HepG2 (cell line): Measurements from ENCODE around the gene SCN9A. TPM values are rescaled to one million over a fixed set of nuclear protein-coding genes. Genes with fewer than 3 reads are reported as not detected.
A peak's percentile ranks its signal among the peaks of the same experiment; 100 is the strongest.

Source experiments
- ATAC-seq: fragments of 200-7000 bp; cut with Tn5 transposase; 3 replicates; pipeline ENCODE4 v1.9.1; 2020; ENCODE audit warnings: mild to moderate bottlenecking, moderate library complexity
- BruUV-seq: library from RNA; stranded (reverse); fragments of 400-500 nt; replicated peaks from 2 replicates; lab custom pipeline; 2021; lab: Mats Ljungman, UMichigan
- CTCF ChIA-PET: fragments of 300-600 bp; formaldehyde crosslinking; extraction: SDS; loops from one replicate; lab custom pipeline; 2021; ENCODE audit warnings: low total read pairs, inconsistent platforms, low intra/inter-chr PET ratio; lab: Yijun Ruan, JAX
- POLR2A ChIA-PET: fragments of 350-600 bp; sonication (Branson Sonifier 250); formaldehyde crosslinking; loops from one replicate; lab custom pipeline; 2020; ENCODE audit warnings: antibody characterized with exemption, inconsistent platforms; lab: Yijun Ruan, JAX
- DNase-seq: peaks from one replicate; pipeline ENCODE4 v3.0.0-alpha.2; 2015; ENCODE audit warnings: low spot score
- FAIRE-seq: peaks from 3 replicates; lab custom pipeline; 2011; peaks lifted over from hg19 to GRCh38; lab: Jason Lieb, UNC
- H2AFZ ChIP-seq: one replicate; pipeline ENCODE4 v1.6.1; 2011; ENCODE audit warnings: low read length, inconsistent platforms
- H3K27ac ChIP-seq: fragments of 300-600 bp; 3 replicates; pipeline ENCODE4 v1.8.0; 2011; ENCODE audit warnings: mixed run types, mild to moderate bottlenecking, mixed read lengths, low read length, inconsistent platforms; ENCODE audit not compliant: insufficient read depth; ENCODE audit errors: extremely low read length
- H3K27me3 ChIP-seq, 2 experiments: fragments of 200-600 bp in 1 of 2; 2 replicates in 1 of 2; 3 replicates in 1 of 2; pipeline versions ENCODE4 v1.6.0 to v1.8.0; 2011; ENCODE audit warnings: low read length in 2 of 2, mild to moderate bottlenecking in 2 of 2, moderate library complexity in 2 of 2, inconsistent platforms in 1 of 2; ENCODE audit not compliant: insufficient read depth in 2 of 2, control insufficient read depth in 1 of 2
- H3K36me3 ChIP-seq, 2 experiments: fragments of 200-600 bp in 1 of 2; replicated peaks in 1 of 2; 2 replicates in 1 of 2; 3 replicates in 1 of 2; pipeline versions ENCODE4 v1.5.1 to v1.8.0; 2011; ENCODE audit warnings: low read length in 2 of 2, inconsistent platforms in 1 of 2; ENCODE audit not compliant: insufficient read depth in 2 of 2, control insufficient read depth in 1 of 2
- H3K4me1 ChIP-seq: 2 replicates; pipeline ENCODE4 v1.5.1; 2012; ENCODE audit warnings: low read length, inconsistent platforms; ENCODE audit not compliant: insufficient read depth
- H3K4me2 ChIP-seq: 2 replicates; pipeline ENCODE4 v1.6.0; 2011; ENCODE audit warnings: low read depth, low read length, inconsistent platforms
- H3K4me3 ChIP-seq, 3 experiments: fragments of 200-600 bp in 1 of 3; sonication (generic), shearing (Covaris generic) in 1 of 3; replicated peaks in 1 of 3; 2 replicates each; pipeline ENCODE4 v1.5.1; 2011 to 2016; ENCODE audit warnings: low read length in 3 of 3, inconsistent platforms in 2 of 3, low read depth in 2 of 3, mild to moderate bottlenecking in 2 of 3, control low read depth in 1 of 3, mixed read lengths in 1 of 3; ENCODE audit not compliant: insufficient read depth in 1 of 3
- H3K79me2 ChIP-seq: one replicate; pipeline ENCODE4 v1.6.1; 2011; ENCODE audit warnings: low read length, inconsistent platforms; ENCODE audit not compliant: insufficient read depth
- H3K9ac ChIP-seq: 2 replicates; pipeline ENCODE4 v1.6.0; 2011; ENCODE audit warnings: mild to moderate bottlenecking, low read depth, low read length, inconsistent platforms; ENCODE audit not compliant: insufficient read depth
- H3K9me3 ChIP-seq: 2 replicates; pipeline ENCODE4 v1.5.1; 2012; ENCODE audit warnings: mild to moderate bottlenecking, low read length
- H4K20me1 ChIP-seq: 2 replicates; pipeline ENCODE4 v1.6.0; 2011; ENCODE audit warnings: inconsistent platforms, mild to moderate bottlenecking, low read length, moderate library complexity; ENCODE audit not compliant: insufficient read depth
- ATF5 ChIP-seq: sonication (generic); formaldehyde crosslinking; IDR thresholded peaks from 2 replicates; pipeline ENCODE4 v1.4.0; 2020; ENCODE audit warnings: mild to moderate bottlenecking, low read depth, missing genetic modification reagents
- CENPX ChIP-seq: sonication (generic); formaldehyde crosslinking; IDR thresholded peaks from 2 replicates; pipeline ENCODE4 v1.9.0; 2021; ENCODE audit warnings: mild to moderate bottlenecking, missing genetic modification reagents, moderate library complexity
- DPF2 ChIP-seq: sonication (generic); formaldehyde crosslinking; IDR thresholded peaks from 2 replicates; pipeline ENCODE4 v1.4.0; 2020; ENCODE audit warnings: mild to moderate bottlenecking, low read depth, missing genetic modification reagents, borderline replicate concordance
- ETS1 ChIP-seq: sonication (generic); formaldehyde crosslinking; IDR thresholded peaks from 2 replicates; pipeline ENCODE4 v1.4.0; 2020; ENCODE audit warnings: missing genetic modification reagents
- FOSL1 ChIP-seq: sonication (generic); formaldehyde crosslinking; IDR thresholded peaks from 2 replicates; pipeline ENCODE4 v1.9.0; 2021; ENCODE audit warnings: missing genetic modification reagents, borderline replicate concordance
- FOSL2 ChIP-seq: sonication (generic); formaldehyde crosslinking; IDR thresholded peaks from 2 replicates; pipeline ENCODE4 v1.4.0; 2020; ENCODE audit warnings: missing genetic modification reagents
- GTF2F1 ChIP-seq: fragments of 150-350 bp; IDR thresholded peaks from 2 replicates; pipeline ENCODE4 v1.6.1; 2014; ENCODE audit warnings: low read length
- HDAC2 ChIP-seq: sonication (generic); formaldehyde crosslinking; IDR thresholded peaks from 2 replicates; pipeline ENCODE4 v1.4.0; 2020; ENCODE audit warnings: missing genetic modification reagents
- JUND ChIP-seq: sonication (generic); formaldehyde crosslinking; IDR thresholded peaks from 2 replicates; pipeline ENCODE4 v1.8.0; 2022; ENCODE audit warnings: mild to moderate bottlenecking, missing genetic modification reagents
- NFIC ChIP-seq: IDR thresholded peaks from 2 replicates; pipeline ENCODE4 v1.6.1; 2012; ENCODE audit warnings: mild to moderate bottlenecking, low read length, inconsistent platforms
- NFYB ChIP-seq: sonication (generic); formaldehyde crosslinking; IDR thresholded peaks from 2 replicates; pipeline ENCODE4 v1.4.0; 2020; ENCODE audit warnings: missing genetic modification reagents
- SAP130 ChIP-seq: IDR thresholded peaks from 2 replicates; pipeline ENCODE4 v1.6.1; 2016; ENCODE audit warnings: low read depth
- SIX1 ChIP-seq: sonication (generic); formaldehyde crosslinking; IDR thresholded peaks from 2 replicates; pipeline ENCODE4 v1.4.0; 2020; ENCODE audit warnings: missing genetic modification reagents, borderline replicate concordance
- ZFY ChIP-seq: sonication (generic); formaldehyde crosslinking; IDR thresholded peaks from 2 replicates; pipeline ENCODE4 v1.4.0; 2020; ENCODE audit warnings: missing genetic modification reagents
- ZMYM2 ChIP-seq: sonication (generic); formaldehyde crosslinking; IDR thresholded peaks from 2 replicates; pipeline ENCODE4 v1.8.0; 2022; ENCODE audit warnings: mild to moderate bottlenecking, missing genetic modification reagents
- ZNF335 ChIP-seq: sonication (generic); formaldehyde crosslinking; IDR thresholded peaks from 2 replicates; pipeline ENCODE4 v1.4.0; 2020; ENCODE audit warnings: missing genetic modification reagents
- ZNF598 ChIP-seq: sonication (generic); formaldehyde crosslinking; IDR thresholded peaks from 2 replicates; pipeline ENCODE4 v1.5.1; 2020; ENCODE audit warnings: mild to moderate bottlenecking, missing genetic modification reagents, borderline replicate concordance
- in situ Hi-C: cut with HindIII; loops from 2 replicates; pipeline ENCODE4 v1.10.0; 2017; ENCODE audit warnings: low pct_unique_long_range_greater_than_20kb; ENCODE audit not compliant: extremely low pct_ligation_motif_present
- intact Hi-C: fragments of 100-400 bp; cut with micrococcal nuclease; formaldehyde crosslinking; loops from one replicate; pipeline ENCODE4 v1.10.0; 2022; ENCODE audit not compliant: unreplicated experiment
- polyA plus RNA-seq, 8 experiments: library from polyadenylated mRNA; depleted of rRNA in 3 of 8; stranded (reverse) in 7 of 8; unstranded in 1 of 8; fragments of >200 nt; fragmentation: Illumina TruSeq in 4 of 8; extraction: Trizol in 4 of 8; gene quantifications; 2 replicates each; pipeline versions ENCODE4 v1.2.1 to v1.2.3, GENCODE V29; 2011 to 2016; ENCODE audit warnings: low read depth in 4 of 8, missing spikeins in 1 of 8, mixed read lengths in 1 of 8; ENCODE audit not compliant: insufficient read depth in 1 of 8
- total RNA-seq, 5 experiments: library from RNA; depleted of rRNA; stranded (reverse); fragments of >200 nt; fragmentation: Illumina TruSeq; extraction: Trizol; gene quantifications; 2 replicates each; pipeline ENCODE4 v1.2.3, GENCODE V29; 2016; ENCODE audit warnings: low read depth in 1 of 5
- TF ChIP-seq, protein P1 (sequence below): IDR thresholded peaks from 2 replicates; pipeline ENCODE4 v1.6.1; 2016; ENCODE audit warnings: low read depth
- TF ChIP-seq, protein P2 (sequence below): sonication (generic); formaldehyde crosslinking; IDR thresholded peaks from 2 replicates; pipeline ENCODE4 v1.5.1; 2020; ENCODE audit warnings: mild to moderate bottlenecking, missing genetic modification reagents, moderate library complexity

Gene SCN9A
- total and polyA plus RNA-seq, 2 of the 13 experiments (the other 11 are each of a cell fraction or from before 2014, with no cell fraction given): 15.3 to 24.3 TPM

DNA sequence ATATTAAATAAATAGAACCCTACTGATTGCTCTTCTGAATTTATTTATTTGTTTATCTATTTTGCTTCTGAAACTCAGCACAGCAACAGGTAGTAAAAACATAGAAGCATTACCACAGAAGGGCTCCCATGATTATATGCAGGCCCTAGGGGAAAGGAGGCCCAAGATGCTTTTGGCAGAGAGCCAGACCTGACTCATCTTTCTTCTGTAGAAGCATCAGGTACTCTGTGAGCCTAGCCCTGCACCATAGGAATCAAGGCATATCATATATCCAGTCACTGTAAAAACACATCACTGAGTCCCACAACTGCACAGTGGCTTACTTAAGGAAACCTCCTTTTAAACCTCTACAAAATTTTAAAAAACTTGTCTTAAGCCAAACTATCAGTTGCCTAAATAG is 1.8 kb downstream of the SCN9A start:
- Histone ChIP-seq H3K36me3 (no peaks in the 10 kb centered on the region; a peak in 1 of 5 replicates), H3K9me3 (no peaks in the 10 kb centered on the region), H3K4me3 (peak overlapping the region; percentile 43 to 85 (median 82)), H3K4me1 (peaks cover 52% of the 10 kb centered on the region), H3K79me2 (peaks cover 53% of the 10 kb centered on the region), H3K27ac (no peak overlapping the region), H2AFZ (no peak overlapping the region), H3K9ac (peak overlapping the region; percentile 65; the same call in 1 of the 2 replicates), H4K20me1 (0 out of 2 replicates have a peak, but pooled peaks cover 3% of the 10 kb centered on the region), H3K27me3 (no peaks in the 10 kb centered on the region; a peak in 1 of 5 replicates), H3K4me2 (peak overlapping the region; percentile 79)
- no TSS peak for BruUV-seq
- intact Hi-C loops (loop anchor here (2.0 to 5.0 kb wide), 2 partner anchors 239 to 422 kb away; partner anchors contain the start of gene TTC21B), in situ Hi-C loops (no loop called here)
- no peak for FAIRE-seq
- no peak for ATAC-seq
- CTCF ChIA-PET: no interaction called here
- POLR2A ChIA-PET: no interaction called here
- peak; percentile 80 for DNase-seq
- TF ChIP-seq ETS1 (CRISPR knock-in tag) (no peak), GTF2F1 (no peak), SAP130 (CRISPR knock-in tag) (peak; percentile 47; the same call in 1 of the 2 replicates), FOSL2 (CRISPR knock-in tag) (peak; percentile 86), NFIC (peak; percentile 84; the same call in 1 of the 2 replicates), HDAC2 (CRISPR knock-in tag) (0 out of 2 replicates have a peak, but pooled peaks have one; percentile 27), ZFY (CRISPR knock-in tag) (0 out of 2 replicates have a peak, but pooled peaks have one; percentile 18), JUND (CRISPR knock-in tag) (0 out of 2 replicates have a peak, but pooled peaks have one; percentile 49), DPF2 (CRISPR knock-in tag) (no peak), CENPX (CRISPR knock-in tag) (no peak), ZNF598 (CRISPR knock-in tag) (no peak), FOSL1 (CRISPR knock-in tag) (peak; percentile 38; the same call in 1 of the 2 replicates), ATF5 (CRISPR knock-in tag) (no peak), SIX1 (0 out of 2 replicates have a peak, but pooled peaks have one; percentile 48), ZMYM2 (CRISPR knock-in tag) (no peak), ZNF335 (CRISPR knock-in tag) (no peak), NFYB (CRISPR knock-in tag) (no peak)
- TF ChIP-seq, protein P1, sequence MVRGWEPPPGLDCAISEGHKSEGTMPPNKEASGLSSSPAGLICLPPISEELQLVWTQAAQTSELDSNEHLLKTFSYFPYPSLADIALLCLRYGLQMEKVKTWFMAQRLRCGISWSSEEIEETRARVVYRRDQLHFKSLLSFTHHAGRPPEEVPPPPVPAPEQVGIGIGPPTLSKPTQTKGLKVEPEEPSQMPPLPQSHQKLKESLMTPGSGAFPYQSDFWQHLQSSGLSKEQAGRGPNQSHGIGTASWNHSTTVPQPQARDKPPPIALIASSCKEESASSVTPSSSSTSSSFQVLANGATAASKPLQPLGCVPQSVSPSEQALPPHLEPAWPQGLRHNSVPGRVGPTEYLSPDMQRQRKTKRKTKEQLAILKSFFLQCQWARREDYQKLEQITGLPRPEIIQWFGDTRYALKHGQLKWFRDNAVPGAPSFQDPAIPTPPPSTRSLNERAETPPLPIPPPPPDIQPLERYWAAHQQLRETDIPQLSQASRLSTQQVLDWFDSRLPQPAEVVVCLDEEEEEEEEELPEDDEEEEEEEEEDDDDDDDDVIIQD: 0 out of 2 replicates have a peak, but pooled peaks have one; percentile 47
- TF ChIP-seq, protein P2, sequence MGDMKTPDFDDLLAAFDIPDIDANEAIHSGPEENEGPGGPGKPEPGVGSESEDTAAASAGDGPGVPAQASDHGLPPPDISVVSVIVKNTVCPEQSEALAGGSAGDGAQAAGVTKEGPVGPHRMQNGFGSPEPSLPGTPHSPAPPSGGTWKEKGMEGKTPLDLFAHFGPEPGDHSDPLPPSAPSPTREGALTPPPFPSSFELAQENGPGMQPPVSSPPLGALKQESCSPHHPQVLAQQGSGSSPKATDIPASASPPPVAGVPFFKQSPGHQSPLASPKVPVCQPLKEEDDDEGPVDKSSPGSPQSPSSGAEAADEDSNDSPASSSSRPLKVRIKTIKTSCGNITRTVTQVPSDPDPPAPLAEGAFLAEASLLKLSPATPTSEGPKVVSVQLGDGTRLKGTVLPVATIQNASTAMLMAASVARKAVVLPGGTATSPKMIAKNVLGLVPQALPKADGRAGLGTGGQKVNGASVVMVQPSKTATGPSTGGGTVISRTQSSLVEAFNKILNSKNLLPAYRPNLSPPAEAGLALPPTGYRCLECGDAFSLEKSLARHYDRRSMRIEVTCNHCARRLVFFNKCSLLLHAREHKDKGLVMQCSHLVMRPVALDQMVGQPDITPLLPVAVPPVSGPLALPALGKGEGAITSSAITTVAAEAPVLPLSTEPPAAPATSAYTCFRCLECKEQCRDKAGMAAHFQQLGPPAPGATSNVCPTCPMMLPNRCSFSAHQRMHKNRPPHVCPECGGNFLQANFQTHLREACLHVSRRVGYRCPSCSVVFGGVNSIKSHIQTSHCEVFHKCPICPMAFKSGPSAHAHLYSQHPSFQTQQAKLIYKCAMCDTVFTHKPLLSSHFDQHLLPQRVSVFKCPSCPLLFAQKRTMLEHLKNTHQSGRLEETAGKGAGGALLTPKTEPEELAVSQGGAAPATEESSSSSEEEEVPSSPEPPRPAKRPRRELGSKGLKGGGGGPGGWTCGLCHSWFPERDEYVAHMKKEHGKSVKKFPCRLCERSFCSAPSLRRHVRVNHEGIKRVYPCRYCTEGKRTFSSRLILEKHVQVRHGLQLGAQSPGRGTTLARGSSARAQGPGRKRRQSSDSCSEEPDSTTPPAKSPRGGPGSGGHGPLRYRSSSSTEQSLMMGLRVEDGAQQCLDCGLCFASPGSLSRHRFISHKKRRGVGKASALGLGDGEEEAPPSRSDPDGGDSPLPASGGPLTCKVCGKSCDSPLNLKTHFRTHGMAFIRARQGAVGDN: no peak
